VCaP (cell line): ENCODE results near the gene IL1RL1.

ENCODE experiments used
- H3K27ac ChIP-seq: fragments of 450-650 bp; 2 replicates; pipeline ENCODE4 v1.5.1; 2017
- TF ChIP-seq, protein P1 (sequence below): fragments of 450-650 bp; conservative IDR thresholded peaks from 2 replicates; pipeline ENCODE4 v1.5.1; 2017; ENCODE audit warnings: mild to moderate bottlenecking, moderate library complexity

The IL1RL1 gene

DNA sequence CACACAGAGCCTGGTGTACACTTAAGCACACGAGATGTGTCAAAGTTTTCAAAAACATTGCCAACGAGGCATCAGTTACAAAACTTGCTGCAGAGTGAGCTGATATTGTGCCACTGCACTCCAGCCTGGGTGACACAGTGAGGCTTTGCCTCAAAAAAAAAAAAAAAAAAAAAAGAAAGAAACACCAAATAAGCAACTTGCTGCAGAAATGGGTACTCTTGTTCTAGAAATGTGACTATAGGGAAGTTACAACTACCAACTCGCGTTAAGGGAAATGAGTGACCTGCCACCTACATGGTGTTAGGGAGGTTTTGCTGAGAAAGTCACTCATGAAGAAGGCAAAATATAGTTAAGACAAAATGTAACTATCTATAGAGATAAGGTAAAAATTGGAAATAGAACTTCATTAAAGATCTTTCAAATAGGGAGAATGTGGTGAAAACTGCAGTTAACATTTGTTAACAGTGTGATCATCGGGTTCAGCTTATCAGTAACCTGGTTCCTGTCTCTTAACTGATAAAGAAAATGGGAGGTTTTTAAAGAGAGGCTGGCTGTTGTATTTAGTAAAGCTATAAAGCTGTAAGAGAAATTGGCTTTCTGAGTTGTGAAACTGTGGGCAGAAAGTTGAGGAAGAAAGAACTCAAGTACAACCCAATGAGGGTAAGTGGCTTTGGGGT lies at the start of gene IL1RL1:
IL1RL1 (plus strand) TSS at position 600 of the 677 bp plus-strand sequence. CDS start 26,702 bp downstream, outside the sequence.
- H3K27ac ChIP-seq: no peak within 1 kb of the TSS

DNA sequence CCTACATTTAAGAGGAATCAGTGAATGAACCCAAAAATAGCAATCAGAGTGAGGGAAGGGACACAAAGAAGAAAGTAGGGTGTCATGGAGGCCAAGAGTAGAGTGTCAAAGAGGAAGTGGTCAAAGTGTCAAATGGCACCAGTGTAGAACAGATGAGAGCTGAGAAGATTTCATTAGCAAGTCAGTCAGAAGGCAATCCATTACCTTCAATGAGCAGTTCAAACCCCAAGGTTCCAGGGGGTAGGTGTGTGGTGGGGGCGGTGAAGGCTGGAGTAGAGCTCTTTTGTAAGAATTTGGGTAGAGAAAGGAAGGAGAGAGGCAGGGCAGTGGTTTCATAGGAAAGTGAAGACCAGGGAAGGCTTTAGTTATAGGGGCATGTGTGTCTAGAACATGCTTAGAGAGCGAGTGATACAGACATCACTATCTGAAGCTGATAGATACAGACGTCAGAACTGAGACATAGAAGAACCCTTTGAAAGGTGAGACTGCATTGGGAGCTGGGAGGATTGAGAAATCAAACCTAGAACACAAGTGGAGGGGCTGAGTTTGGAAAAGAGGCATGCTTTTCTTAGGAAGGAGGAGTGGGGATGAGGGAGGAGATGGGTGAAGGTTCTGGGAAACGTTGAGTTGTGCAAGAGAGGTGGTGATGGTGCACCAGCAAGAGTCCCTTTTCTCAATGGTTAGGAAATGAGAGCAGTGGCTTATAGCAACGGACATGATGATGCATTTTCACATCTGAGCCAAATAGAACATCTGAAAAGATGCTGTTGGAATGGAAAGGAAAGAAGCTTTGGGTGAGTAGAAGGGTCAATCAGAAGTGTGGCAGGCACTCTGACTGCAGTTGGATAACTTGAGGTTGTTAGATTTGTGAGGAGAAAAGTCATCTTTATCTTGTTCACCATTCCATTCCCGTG lies 48.9 kb upstream of the IL1RL1 start:
- TF ChIP-seq, protein P1, sequence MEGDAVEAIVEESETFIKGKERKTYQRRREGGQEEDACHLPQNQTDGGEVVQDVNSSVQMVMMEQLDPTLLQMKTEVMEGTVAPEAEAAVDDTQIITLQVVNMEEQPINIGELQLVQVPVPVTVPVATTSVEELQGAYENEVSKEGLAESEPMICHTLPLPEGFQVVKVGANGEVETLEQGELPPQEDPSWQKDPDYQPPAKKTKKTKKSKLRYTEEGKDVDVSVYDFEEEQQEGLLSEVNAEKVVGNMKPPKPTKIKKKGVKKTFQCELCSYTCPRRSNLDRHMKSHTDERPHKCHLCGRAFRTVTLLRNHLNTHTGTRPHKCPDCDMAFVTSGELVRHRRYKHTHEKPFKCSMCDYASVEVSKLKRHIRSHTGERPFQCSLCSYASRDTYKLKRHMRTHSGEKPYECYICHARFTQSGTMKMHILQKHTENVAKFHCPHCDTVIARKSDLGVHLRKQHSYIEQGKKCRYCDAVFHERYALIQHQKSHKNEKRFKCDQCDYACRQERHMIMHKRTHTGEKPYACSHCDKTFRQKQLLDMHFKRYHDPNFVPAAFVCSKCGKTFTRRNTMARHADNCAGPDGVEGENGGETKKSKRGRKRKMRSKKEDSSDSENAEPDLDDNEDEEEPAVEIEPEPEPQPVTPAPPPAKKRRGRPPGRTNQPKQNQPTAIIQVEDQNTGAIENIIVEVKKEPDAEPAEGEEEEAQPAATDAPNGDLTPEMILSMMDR: no peak
- no peak overlapping the region for H3K27ac ChIP-seq

More for the DNA sequence above, at the start of gene IL1RL1:
- TF ChIP-seq, protein P1: no peak

DNA sequence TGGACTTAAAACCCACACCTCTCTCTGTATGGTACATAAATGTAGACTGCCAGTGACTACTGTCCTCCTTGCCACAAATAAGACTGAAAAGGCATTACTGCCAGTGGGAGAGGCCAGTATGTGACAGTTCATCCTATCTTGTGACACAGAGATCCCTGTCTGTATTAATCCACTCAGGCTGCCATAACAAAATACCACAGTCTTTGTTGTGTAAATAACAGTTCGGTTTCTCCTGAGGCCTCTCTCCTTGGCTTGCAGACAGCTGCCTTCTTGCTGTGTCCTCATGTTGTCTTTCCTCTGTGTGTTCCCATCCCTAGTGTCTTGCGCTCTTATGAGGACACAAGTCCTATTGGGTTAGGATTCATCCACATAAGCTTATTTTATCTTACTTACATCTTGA lies 46.4 kb upstream of the IL1RL1 start:
- H3K27ac ChIP-seq: no peak overlapping the region
- TF ChIP-seq, protein P1: no peak

DNA sequence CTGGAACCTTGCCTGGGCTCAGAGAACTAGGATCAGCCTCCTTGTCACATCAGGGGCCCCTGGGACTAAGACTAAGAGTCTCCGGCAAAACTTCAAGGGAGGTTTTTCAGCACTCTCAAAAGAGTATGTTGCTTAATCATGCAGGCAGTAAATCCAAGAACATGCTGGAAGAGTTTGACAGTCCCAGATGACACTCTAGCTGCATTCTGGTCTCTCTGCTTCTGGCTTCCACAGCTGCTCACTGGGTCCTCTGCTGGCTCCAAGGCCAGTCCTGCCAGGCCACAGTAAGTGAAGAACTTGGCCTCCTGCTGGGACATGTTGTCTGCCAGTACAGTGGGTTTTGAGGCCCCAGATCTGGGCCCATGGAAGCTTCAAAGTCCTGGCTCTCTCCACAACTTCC lies 45.2 kb upstream of the IL1RL1 start:
- TF ChIP-seq, protein P1: no peak
- H3K27ac ChIP-seq: no peak overlapping the region

DNA sequence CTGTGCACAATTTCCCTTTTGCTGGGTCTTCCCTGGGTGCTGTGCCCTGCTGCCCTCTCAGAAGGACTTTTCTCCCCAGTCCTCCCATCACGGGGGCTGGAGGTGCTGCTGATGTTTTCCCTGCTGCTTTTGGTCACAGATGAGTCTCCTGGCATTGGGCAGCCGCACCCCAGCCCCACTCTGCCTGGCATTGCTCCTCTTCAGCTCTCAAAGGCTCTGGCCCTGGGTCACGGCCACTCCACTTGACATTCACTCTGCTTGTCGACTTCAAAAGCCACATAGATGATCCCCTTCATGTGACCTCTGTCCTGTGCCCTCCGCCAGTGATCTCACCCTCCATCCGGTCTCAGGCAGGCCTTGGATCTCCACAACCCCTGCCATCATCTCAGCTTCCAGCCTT lies 43.6 kb upstream of the IL1RL1 start:
- TF ChIP-seq, protein P1: no peak
- H3K27ac ChIP-seq: no peak overlapping the region

DNA sequence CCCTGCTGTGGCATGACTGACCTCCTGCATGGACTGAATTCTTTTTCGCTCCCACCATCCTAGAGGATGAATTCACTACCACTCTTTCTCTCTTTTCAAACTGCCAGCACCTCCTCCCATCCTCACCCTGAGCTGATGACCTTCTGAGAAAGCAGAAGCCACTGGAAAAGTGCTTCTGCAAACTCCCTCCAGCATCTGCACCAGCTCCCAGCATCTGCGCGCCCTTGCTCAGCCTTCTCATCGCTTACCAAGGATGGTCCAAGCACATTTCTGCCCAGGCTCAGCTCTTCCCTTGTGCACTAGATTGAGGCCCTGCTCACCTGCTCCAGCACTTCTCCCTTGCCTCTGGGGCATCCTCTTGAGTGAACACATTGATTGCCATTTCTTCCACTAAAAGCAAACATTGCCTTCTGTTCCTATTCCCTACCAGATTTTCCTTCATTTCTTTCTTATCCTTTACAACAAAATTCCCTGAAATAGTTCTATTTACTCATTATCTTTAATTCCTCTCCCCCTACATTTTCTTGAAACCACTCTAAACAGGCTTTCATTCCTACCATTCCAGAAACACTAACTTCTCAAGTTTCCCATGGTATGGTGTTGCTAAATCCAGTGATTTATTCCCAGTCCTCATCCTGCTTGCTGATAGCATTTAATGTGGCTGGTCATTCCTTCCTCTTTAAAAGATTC lies 42.7 kb upstream of the IL1RL1 start:
- no peak overlapping the region for H3K27ac ChIP-seq
- TF ChIP-seq, protein P1: no peak

DNA sequence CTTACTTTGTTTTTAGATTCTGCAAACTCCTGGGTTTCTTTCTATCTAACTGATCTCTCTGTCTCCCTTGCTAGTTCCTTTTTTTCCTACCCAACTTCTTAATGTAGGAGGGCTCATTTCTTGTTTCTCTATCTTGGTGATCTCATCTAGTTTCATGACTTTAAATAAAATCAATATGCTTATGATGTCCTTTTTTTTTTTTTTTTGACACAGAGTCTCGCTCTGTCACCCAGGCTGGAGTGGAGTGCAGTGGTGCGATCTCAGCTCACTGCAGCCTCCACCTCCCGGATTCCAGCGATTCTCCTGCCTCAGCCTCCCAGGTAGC lies 42.2 kb upstream of the IL1RL1 start:
- H3K27ac ChIP-seq: no peak overlapping the region
- TF ChIP-seq, protein P1: no peak
